ENCODE results near the gene SVIL.
A peak's percentile ranks its signal among the peaks of the same experiment; 100 is the strongest.
"Not testable (repeated sequence)": the region's sequence is repeated elsewhere in the genome, so short reads cannot be mapped to it uniquely, and the experiment has no call there.

Gene SVIL

DNA sequence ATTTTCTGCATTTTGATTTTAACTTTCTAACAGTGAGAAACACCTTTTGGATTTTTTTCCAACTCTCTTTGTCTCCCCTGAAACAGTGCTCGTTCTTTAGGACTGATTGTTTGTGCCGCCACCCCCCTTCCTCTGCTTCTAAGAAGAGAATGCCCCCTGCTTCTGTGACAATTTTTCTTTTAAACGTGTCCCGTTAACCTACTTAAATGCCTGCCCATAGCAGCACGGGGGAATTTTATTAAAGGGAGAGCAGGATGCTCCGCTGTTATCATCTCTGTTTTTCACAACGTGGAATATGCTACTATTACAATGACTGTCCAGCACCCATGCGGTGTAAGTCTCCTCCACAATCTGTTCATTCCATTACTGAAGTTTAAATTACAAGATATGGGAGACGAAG lies 67.8 kb downstream of the SVIL start:
- no peak for DNase-seq

DNA sequence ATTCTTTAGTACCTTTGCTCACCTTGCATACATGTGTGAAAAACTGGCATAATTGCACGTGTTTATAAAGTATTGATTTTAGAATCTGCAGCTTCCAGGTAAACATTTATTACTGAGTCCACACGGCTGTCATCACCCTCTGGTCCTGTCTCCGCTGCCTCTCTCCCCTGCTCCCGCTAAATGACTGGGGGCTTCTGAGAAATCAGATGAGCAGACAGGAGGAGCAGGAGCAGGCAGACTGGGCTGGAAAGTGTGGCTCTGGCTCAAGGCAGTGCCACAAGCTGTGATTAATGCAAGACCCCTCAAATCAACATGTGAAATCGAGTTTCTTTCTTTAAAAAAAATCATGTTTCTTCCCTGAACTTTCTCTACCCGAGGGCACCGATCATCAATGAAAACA lies 68.6 kb downstream of the SVIL start:
- DNase-seq, result not testable (repeated sequence)

DNA sequence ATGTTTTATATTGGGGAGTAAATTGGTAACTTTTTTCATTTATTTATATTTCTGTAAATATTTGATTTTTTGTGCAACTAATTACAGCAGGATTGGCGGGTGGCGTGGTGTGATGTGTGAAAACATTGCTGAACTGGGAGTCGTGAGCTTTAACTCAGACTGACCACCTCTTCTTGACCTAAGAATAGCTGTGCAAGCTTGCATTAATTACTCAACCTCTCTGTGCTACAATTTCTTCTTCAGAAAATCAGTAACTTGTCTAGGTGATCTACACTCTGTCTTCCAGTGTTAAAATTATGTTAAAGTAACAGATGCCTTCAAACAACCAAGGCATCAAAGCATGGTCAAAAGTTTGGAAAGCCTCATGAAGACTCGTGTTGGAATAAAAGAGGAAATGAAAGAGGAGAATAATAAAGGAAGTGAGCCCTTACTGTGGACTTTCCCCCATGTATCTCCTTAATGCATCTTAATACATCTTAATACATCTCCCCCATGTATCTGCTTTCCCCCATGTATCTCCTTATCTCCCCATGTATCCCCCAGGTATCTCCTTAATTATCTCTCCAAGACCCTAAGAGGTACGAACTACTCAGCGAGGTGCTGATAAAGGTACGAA lies 71.2 kb downstream of the SVIL start:
- DNase-seq, result no peak

DNA sequence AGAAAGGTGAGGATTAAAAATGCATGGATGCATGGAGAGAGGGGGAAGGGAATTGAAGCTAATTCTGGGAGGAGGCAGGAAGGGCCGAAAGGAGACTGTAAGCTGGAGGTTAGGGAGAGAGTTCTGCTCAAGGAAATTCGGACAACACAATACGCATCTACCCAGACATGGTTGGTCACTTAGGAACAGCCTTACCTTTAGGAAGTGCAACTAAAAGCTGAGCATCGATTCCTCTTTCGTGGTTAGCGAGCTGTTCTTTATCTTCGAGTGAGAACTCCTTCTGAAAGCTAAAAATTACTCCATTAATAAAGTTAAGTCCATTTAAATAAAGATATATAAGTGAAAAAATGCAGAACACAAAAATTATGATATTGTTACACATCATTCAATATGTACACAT lies 71.8 kb downstream of the SVIL start:
- DNase-seq, result not testable (repeated sequence)

DNA sequence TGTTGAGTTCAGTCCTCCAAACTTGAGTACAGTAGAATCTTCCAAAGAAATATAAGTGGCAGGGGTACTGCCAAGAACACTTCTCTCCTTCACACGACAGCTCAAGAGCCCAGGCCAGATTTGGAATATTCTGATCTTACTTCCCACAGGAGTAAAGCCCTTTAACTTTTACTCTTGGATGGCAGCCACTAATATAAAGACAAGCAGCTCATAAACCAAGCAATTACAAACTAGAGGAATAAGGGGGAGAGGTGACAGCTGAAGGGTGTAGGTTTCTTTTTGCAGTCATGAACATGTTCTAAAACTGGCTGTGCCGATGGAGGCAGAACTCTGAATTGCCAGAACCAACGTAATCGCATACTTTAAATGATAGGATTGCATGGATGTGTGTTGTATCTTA lies 74.8 kb downstream of the SVIL start:
- DNase-seq, result no peak

DNA sequence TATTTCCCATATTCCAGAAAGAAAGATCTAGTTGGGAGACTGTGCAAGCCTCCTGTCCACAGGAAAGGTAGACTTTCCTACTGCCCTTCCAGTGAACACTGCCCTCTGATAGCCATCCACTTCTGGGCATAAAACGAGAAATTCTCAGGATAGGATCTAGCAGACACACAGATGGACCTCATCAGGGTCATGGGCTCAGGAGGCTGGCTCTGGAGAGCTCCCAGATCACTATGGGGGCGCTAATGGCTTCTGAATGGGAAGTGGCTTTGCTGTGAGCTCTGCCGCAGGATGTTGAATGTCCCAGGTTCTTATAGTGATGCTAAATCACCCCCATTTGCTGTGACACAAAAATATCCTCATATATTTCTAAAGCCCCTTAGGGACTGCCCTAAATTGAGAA lies 77.1 kb downstream of the SVIL start:
- DNase-seq, result no peak

DNA sequence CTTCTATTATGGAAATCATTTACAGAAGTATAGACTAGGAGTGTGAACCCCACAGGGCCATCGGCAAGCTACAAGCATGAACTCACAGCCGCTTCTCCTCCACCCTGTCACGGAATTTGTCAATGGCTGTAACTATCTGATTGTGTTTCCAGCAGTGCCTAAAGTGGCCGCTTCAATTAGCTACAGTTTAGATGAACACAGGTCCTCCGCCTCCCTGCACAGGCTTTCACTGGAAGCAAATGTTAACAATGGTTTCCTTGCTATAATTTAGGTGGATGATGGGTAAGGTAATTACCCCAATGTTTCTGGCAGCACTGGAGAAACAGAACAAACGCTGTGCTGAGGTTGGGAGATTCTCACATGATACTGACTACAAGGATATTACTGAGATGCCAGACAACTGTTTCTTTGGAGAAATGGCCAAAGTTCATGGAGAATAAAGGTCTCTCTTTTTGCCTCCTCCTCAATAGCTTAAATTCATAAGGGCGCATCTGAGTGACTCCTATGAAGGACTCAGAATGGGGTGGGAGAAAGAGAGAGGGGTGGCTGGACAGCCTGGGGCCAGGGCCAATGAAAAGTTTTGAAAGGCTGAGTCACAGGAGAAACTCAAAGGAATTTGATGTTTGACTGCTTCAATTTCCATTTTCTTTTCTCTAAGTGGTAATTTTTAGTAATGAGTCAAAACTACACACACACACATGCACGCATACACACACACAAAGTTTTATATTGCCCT lies 78.9 kb downstream of the SVIL start:
- DNase-seq, result no peak

DNA sequence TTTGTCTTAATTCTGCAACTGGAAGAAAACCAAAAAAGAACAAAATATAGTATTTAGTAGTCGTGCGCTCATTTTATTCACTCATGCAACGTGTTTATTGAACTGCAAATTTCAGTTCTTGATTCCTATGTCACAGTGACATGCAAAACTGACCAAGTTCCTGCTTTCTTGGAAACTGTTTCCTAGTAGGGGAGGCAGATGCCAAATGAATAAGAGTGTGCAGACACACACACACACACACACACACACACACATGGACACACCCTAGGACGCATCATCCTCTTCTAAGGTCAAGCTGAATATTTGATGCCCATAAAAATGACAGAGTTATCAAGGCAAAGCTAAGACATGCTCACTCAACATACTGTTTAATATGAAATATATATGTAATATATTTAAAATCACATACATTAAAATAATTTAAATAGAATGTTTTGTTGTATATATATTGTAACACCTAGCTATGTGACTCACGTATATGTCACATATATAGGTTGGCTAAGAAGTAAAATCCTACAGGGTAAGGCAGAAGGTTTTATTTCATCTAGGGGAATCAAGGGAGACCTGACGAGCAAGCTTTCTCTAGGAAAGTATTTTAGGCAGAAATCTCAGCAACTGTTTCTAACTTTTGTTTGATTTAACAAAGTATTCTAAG lies 79.6 kb downstream of the SVIL start:
- no peak for DNase-seq

DNA sequence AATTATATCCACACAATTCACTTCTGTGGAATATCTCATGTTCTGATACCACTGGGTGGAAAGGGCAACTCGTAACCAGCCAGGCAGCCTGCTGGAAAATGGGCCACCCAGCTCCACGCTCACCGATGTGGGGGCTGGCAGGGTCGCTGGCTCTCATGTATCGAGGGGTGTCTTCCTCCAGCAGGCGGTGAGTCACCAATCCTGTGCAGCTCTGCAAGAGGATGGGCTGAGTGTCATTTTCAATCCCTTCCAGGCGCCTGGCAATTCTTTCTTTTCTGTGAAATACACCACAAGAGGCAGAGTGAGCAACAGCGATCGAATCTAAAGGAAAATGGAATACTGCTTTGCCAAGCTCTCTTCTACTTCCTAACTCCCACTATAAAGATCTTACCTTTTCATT lies 80.1 kb downstream of the SVIL start:
- peak in 1 of 2 donors; percentile 35 for DNase-seq

DNA sequence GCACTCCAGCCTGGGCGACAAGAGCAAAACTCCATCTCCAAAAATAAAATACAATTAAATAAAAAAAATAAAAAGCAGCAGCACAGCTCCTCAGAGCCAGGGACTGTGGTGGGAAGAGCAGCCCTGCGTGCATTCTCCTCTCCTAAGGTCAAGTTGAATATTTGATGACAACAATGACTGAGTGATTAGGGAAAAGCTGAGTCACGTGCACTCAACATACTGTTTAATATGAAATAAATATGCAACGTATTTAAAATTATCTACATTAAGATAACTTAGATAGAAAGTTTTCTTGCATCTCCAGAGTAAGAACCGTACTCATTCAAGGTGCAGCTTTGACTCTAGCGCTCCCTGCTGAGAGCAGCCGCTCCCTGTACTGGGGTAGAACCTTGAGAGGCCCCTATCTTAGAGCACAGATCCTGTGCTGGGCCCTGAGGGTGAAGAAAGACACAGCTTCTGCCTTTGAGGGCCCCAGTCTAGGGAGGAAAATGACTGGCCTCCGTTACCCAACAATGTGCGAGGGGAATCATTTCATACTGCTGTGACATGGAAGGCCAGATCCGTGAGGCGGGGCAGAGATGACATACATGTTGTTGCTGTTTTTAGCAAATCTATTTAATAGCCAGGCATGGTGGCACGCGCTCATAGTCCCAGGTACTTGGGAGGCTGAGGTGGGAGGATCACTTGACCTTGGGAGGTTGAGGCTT lies 81.1 kb downstream of the SVIL start:
- no peak for DNase-seq

DNA sequence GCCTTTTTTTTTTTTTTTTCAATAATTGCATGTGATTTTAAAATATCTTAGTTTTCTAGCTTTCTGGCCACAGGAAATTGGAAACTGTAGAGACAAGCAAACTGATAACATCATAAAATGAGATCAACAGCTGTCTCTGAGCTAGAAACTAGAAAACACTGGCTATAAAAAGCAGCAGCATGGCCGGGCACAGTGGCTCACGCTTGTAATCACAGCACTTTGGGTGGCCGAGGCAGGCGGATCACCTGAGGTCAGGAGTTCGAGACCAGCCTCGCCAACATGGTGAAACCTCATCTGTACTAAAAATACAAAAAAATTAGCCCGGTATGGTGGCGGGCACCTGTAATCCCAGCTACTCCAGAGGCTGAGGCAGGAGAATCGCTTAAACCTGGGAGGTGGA lies 81.7 kb downstream of the SVIL start:
- not testable (repeated sequence) for DNase-seq

DNA sequence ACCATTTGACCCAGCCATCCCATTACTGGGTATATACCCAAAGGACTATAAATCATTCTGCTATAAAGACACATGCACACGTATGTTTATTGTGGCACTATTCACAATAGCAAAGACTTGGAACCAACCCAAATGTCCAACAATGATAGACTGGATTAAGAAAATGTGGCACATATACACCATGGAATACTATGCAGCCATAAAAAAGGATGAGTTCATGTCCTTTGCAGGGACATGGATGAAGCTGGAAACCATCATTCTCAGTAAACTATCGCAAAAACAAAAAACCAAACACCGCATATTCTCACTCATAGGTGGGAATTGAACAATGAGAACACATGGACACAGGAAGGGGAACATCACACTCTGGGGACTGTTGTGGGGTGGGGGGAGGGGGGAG lies 85.3 kb downstream of the SVIL start:
- not testable (repeated sequence) for DNase-seq

DNA sequence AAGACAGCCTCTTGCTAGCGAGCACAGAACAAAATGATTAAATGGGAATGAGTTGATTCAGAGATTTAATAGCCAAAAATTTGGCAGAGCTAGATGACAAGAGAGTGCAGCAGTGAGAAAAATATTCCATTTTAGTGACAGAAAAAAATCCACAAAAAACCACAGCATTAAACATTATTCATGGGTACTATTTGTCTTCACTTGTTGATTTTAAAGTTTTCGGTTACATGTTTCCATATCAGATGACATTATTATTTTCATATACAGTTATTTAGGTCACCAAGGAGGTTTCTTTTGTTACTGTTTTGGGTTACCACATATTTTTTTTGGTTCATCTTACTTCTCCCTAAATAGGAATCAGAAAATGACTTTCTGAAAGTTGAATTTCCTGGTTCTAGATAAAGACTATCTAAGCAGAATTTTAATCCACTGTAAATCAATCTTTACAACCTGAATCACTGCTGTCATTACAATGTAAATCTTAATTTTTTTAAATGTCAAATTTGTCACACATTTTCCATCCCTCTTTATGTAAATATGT lies 87.9 kb downstream of the SVIL start:
- no peak for DNase-seq

DNA sequence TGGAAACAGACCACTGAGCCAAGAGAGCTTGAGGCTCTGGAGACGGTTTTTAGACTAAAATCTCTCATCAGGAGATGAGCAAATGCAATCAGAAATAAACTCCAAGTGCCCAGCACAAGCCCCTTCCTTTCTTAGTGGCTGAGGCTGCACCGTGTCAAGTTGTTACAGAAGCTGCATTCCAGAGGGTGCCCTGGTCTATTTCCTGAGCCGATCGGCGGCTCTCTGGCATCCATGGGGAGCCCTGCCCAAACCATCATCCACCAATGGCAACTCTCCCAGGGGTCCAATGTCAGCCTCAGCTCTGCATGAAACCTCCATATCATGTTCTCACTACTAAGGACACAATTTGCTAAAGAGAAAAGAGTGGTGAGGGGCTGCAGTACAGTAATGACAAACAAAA lies 89.6 kb downstream of the SVIL start:
- no peak for DNase-seq

DNA sequence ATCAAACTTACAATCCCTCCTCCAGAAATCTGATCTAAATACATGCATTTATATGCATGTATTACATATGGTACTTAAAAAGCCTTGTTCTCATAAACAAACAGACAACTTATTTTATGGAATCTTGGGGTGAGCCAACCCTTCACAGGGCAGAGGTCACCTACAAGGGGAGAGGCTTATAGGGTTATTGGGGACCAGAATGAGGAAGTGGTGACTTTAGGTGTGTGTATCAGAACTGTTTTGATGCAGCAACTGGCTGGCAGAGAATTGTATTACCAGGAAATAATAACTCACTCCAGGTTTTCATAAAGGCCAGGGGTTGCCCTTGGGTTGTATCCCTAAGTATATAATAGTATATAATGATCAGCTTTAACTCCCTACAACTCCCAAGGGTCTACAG lies 91.1 kb downstream of the SVIL start:
- no peak for DNase-seq

DNA sequence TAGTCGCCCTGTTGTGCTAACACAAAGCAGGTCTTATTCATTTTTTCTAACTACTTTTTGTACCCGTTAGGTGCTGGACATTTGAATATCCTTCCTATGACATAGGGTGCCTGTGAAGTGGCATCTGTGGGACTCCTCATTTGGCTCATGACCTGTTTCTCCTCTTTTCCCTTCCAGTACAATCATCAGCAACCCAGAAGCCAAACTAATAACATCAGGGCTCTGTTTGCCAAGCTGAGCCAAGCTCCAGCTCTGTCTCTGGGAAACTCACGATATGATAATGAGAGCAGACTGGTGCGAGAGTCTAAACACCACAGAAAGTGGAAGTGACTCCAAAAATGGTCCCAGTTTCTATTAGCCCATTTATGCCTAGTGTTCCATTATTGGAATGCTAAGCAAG lies 92.0 kb downstream of the SVIL start:
- no peak for DNase-seq

DNA sequence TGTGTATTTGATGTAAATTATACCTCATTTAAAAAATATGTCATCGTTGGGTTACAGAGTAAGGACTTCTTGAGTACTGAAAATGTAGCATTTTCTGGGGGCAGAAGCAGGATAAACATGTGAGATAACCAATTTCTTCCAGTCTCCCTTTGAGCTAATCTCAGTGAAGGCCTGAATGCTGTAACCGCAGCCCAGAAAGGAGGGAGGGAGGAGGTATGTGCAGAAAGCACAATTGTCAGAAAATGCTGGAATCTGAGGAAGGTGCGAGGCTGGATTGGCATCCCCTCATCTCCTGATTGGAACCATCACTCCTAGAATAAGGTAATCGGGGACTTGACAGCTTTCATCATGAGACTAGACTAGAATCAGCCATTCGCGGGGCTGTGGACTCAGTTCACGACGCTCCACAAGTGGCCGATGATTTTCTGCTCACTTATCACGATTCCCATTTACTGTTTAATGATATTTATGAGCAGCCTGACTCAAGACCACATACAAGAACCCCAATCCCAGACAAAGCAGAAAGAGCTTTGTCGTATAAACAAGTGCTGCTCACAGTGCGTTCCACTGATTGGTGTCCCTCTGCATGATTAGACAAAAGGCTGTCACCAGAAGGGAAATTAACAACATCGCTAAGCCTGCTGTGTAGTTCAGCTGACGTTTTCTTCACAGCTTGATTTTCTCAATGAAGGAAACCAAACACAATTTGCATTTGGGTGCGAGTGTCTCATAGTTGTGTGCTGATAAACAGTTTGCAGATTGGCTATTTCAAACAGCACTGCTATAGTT lies 93.2 kb downstream of the SVIL start:
- no peak for DNase-seq

DNA sequence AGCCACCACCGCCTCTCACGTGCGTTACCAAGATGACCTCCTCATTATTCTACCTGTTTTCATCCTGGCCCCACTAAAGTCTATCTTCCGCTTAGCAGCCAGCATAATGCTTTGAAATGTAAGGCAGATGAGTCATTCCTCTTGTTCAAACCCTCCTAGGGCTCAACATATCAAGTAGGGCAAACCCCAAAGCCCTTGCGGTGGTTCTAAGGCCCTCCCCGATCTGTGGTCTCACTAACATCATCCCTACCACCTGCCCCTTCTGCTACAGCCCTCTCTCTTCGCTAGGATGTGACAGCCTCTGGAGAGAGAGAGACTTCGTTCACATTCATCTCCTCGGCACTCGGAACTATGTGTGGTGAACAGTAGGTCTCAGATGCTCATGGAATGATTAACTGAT lies 94.8 kb downstream of the SVIL start:
- no peak for DNase-seq

DNA sequence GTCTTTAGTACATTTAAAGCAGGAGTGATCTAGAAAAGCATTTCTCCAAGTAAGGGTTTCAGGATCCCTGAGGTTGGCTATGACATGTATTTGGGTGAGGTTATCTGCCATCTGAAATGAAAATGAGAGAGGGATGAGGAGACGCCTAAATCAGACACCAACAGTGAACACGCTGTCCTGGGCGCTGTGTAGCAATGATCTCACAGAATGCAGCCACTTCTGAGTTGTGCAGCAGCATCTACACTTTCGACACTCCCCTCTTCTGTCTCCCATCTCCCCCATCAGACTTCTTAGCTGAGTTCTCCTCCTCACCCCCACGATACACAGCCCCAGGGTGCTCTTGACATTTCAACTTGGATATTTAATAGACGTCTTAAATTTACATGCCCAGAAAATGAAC lies 95.4 kb downstream of the SVIL start:
- no peak for DNase-seq

DNA sequence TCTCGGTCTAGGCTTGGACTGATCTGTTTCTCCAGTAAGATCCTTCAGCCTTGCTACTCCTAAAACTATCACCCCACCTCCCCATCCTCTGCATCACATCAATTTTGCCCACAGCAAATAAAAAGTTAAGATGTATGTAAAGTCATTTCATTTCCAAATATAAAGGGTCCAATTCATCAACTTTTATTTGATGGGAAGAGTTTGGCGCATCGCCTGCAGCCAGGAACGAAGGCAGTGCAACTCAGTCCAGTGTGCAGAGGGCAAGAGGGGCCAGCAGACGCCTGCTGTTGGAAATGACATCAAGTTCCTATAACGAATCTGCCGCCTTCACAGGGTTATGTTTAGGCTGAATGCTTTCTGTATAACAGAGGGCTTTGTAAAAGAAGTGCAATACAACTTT lies 97.0 kb downstream of the SVIL start:
- no peak for DNase-seq

DNA sequence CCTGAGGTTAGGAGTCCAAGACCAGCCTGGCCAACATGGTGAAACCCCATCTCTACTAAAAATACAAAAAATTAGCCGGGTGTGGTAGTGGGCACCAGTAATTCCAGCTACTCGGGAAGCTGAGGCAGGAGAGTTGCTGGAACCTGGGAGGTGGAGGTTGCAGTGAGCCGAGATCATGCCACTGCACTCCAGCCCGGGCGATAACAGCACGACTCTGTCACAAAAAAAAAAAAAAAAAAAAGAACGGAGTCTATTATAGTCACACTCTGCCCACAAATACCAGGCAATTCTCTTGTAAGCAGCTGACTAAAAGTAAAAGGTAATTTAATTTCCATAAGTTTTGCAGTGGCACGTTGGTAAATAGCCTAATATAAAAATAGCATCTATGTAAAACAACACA lies 98.1 kb downstream of the SVIL start:
- DNase-seq, result not testable (repeated sequence)

DNA sequence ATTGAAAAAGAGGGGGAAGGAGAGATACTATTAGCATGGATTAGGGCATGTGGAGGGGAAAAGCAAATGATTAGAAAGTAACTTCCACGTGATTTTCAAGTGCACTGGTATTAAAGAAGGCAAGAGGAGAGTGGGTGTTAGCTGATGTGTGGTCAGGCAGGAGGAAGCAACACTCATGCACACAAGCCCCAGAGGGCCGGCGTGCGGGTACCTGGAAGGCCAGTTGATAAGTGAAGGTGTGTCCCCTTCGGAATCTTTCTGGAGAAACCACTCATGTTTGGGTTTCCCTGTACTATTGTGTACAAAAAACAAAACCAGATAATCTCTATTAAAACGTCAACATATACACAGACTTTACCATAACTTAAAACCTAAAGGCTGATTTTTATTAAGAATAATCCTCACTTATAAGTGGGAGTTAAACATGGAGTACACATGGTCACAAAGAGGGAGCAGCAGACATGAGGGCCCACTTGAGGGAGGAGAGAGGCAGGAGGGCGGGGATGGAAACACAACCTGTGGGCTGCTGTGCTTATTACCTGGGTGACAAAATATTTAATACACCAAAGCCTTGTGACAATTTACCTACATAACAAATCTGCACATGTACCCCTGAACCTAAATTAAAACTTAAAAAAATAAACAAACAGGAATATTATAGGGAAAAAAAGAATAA lies 98.9 kb downstream of the SVIL start:
- DNase-seq, result no peak
